Peyer's patch (tissue), 4 donors: Measurements from ENCODE around the gene IDNK. TPM values are rescaled to one million over a fixed set of nuclear protein-coding genes. Genes with fewer than 3 reads are reported as not detected.
"Not testable (repeated sequence)": the region's sequence is repeated elsewhere in the genome, so short reads cannot be mapped to it uniquely, and the experiment has no call there.

Experiments used
- DNase-seq, 3 donors: peaks; one replicate each; pipeline ENCODE4 v3.0.0-alpha.2; 2017 to 2019
- H3K27ac ChIP-seq, 4 donors: fragments of 200-600 bp; sonication (generic); one replicate each; pipeline ENCODE4 v1.5.1; 2016 to 2019
- H3K27me3 ChIP-seq, 2 donors: fragments of 200-600 bp; sonication (generic); one replicate each; pipeline ENCODE4 v1.5.1; 2019
- H3K36me3 ChIP-seq, 3 donors: fragments of 200-600 bp; sonication (generic); one replicate each; pipeline ENCODE4 v1.5.1; 2016 to 2019
- H3K4me1 ChIP-seq, 4 donors: fragments of 200-600 bp; sonication (generic); one replicate each; pipeline ENCODE4 v1.5.1; 2016 to 2019
- H3K4me3 ChIP-seq, 4 donors: fragments of 200-600 bp; sonication (generic); 1 replicate in 3 of 4; 2 replicates in 1 of 4; pipeline ENCODE4 v1.5.1; 2016 to 2019; ENCODE audit warnings: mild to moderate bottlenecking in 1 of 4
- H3K9me3 ChIP-seq, 4 donors: fragments of 200-600 bp; sonication (generic); one replicate each; pipeline ENCODE4 v1.5.1; 2016 to 2019; ENCODE audit warnings: mild to moderate bottlenecking in 1 of 4
- CTCF ChIP-seq, 6 experiments: fragments of 450-650 bp in 4 of 6; fragments of 200-600 bp in 2 of 6; sonication (generic) in 1 of 6; IDR thresholded peaks; one replicate each; pipeline ENCODE4 v1.5.1; 2017 to 2019; ENCODE audit warnings: antibody characterized with exemption in 6 of 6, mild to moderate bottlenecking in 3 of 6, moderate library complexity in 1 of 6
- POLR2A ChIP-seq, 2 donors: fragments of 450-650 bp; IDR thresholded peaks; one replicate each; pipeline ENCODE4 v1.5.1; 2017; ENCODE audit warnings: antibody characterized with exemption in 2 of 2, mild to moderate bottlenecking in 2 of 2, moderate library complexity in 2 of 2
- total RNA-seq, 4 donors: library from RNA; depleted of rRNA; stranded (reverse); fragments of >200 nt; gene quantifications; one replicate each; pipeline ENCODE4 v1.1.0, GENCODE V29; 2016

IDNK gene
- total RNA-seq, 4 donors from 2014 or later, result 9.9 to 14.1 (median 12.1) TPM; not detected in 1

DNA sequence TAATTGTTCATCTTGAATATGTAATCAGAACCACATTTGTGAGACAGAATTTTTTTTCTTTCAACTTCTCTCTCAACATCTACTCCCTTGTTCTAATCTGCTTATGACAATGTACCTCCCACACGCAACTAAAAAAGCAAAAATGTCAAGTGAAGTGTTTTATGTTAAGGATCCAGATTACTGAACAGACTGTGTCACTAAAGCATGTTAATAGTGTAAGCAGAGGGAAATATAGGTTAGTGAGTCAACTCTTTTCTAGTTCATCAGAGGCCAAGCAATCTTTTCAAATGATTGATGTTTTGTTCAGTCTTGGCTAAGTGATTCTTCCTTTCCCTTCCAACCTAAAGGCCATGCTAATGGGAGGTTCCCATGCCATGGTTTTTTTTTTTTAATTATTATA, 34.7 kb upstream of the IDNK start:
- Histone ChIP-seq H3K4me1 (no peaks in the 10 kb centered on the region), H3K4me3 (no peak overlapping the region), H3K36me3 (no peaks in the 10 kb centered on the region), H3K9me3 (no peaks in the 10 kb centered on the region), H3K27ac (no peak overlapping the region), H3K27me3 (no peaks in the 10 kb centered on the region)
- no peak for DNase-seq
- no peak for TF ChIP-seq POLR2A (IDR thresholded peaks at IDR 0.05)
- TF ChIP-seq CTCF (IDR thresholded peaks at IDR 0.05), result no peak

- peak in 1 of 3 donors; percentile 67 for DNase-seq
- no peak for TF ChIP-seq POLR2A (IDR thresholded peaks at IDR 0.05)
- peak in 5 of 6 experiments; percentile 37 to 65 (median 47) for TF ChIP-seq CTCF (IDR thresholded peaks at IDR 0.05)
- Histone ChIP-seq H3K4me1 (no peaks in the 10 kb centered on the region), H3K27ac (no peak overlapping the region), H3K9me3 (no peaks in the 10 kb centered on the region), H3K4me3 (no peak overlapping the region), H3K27me3 (no peaks in the 10 kb centered on the region), H3K36me3 (no peaks in the 10 kb centered on the region)
Observed at GRCh38 chr9:83596899-83597504, 25.9 kb upstream of the IDNK start.

DNA sequence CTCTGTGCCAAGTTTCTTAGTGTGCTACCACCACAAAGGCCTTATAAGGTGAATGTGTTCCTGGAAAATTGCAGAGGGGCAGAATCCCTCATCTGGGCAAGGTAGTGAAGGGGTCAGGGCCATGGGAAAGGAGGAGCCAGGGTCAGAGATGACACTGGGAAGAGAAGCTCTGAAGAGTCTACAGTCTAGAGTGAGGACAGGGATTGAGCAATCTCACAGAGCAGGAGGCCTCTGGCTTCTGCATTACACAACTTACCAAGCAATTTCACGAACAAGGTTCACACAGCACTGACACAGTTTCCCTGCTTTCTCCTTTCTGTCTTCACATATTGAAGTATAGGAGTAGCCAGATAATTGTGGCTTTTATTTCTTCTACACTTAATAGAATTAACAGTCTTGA, 24.5 kb upstream of the IDNK start:
- H3K27ac ChIP-seq, result no peak overlapping the region
- no peak for TF ChIP-seq CTCF (IDR thresholded peaks at IDR 0.05)
- no peak for TF ChIP-seq POLR2A (IDR thresholded peaks at IDR 0.05)
- no peak for DNase-seq
- no peaks in the 10 kb centered on the region for H3K4me1 ChIP-seq
- H3K27me3 ChIP-seq, result no peaks in the 10 kb centered on the region
- H3K9me3 ChIP-seq, result no peaks in the 10 kb centered on the region
- no peak overlapping the region for H3K4me3 ChIP-seq
- no peaks in the 10 kb centered on the region for H3K36me3 ChIP-seq

DNA sequence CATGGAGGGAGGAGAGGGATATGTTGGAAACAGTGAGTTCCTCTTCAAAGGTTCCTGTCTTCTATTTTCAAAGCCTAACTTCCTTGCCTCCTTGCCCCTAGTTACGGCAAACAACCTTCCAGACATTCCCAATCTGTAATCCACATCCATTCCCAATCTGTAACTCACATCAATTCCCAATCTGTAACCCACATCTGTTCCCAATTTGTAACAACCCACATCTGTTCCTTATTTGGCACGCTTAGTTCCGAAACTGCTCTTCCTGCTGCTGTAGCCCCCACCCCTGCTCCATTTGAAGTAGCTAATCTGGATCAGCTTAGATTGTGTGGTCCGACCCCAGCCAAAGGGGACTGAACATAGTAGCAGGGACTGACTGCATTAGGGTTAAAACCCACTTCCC, 23.9 kb upstream of the IDNK start:
- no peak for DNase-seq
- Histone ChIP-seq H3K9me3 (no peaks in the 10 kb centered on the region), H3K27ac (no peak overlapping the region), H3K4me1 (no peaks in the 10 kb centered on the region), H3K4me3 (no peak overlapping the region), H3K27me3 (no peaks in the 10 kb centered on the region), H3K36me3 (no peaks in the 10 kb centered on the region)
- TF ChIP-seq CTCF (IDR thresholded peaks at IDR 0.05) (no peak), POLR2A (IDR thresholded peaks at IDR 0.05) (no peak)

DNA sequence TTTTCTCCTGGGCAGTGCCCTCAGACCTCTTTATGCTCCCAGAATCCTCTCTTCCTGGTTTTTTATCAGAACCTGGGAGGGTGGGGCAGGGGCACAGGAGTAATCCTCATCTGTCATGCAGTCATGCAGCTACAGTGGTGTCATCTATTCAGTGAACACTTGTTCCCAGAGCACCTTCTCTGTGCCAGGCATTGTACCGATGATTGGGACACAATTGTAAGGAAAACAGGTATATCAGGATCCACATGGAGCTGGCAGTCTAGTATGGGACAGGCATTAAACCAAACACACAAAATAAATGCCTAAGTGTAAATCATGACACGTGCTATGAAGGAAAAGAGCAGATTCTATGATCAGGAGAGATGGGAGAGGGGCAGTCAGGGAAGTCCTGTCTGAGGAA, 21.5 kb upstream of the IDNK start:
- Histone ChIP-seq H3K9me3 (no peaks in the 10 kb centered on the region), H3K27me3 (no peaks in the 10 kb centered on the region), H3K36me3 (no peaks in the 10 kb centered on the region), H3K4me3 (no peak overlapping the region), H3K4me1 (no peaks in the 10 kb centered on the region), H3K27ac (no peak overlapping the region)
- TF ChIP-seq POLR2A (IDR thresholded peaks at IDR 0.05) (no peak), CTCF (IDR thresholded peaks at IDR 0.05) (no peak)
- no peak for DNase-seq

GRCh38 chr9:83607620-83608019, 15.3 kb upstream of the IDNK start:
- not testable (repeated sequence) for H3K4me3 ChIP-seq, H3K4me1 ChIP-seq, H3K27ac ChIP-seq, H3K9me3 ChIP-seq, H3K36me3 ChIP-seq, DNase-seq, H3K27me3 ChIP-seq

DNA sequence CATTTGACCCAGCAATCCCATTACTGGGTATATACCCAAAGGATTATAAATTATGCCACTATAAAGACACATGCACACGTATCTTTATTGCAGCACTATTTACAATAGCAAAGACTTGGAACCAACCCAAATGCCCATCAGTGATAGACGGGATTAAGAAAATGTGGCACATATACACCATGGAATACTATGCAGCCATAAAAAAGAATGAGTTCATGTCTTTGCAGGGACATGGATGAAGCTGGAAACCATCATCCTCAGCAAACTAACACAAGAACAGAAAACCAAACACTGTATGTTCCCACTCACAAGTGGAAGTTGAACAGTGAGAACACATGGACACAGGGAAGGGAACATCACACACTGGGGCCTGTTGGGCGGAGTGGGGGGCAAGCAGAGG, 9.6 kb upstream of the IDNK start:
- H3K27me3 ChIP-seq, result not testable (repeated sequence)

More for the DNA sequence above, 9.6 kb upstream of the IDNK start:
- not testable (repeated sequence) for H3K9me3 ChIP-seq, H3K36me3 ChIP-seq, H3K4me3 ChIP-seq, H3K4me1 ChIP-seq, H3K27ac ChIP-seq, DNase-seq
